Right lobe of liver (tissue), 4 donors: ENCODE data around the gene P3H2.

Experiments
- CTCF ChIP-seq, 4 donors: fragments of 200-600 bp in 3 of 4; fragments of 450-650 bp in 1 of 4; IDR thresholded peaks; one replicate each; pipeline versions ENCODE4 v1.5.1 to v1.8.0; 2016 to 2022; ENCODE audit warnings: antibody characterized with exemption in 4 of 4, mild to moderate bottlenecking in 2 of 4
- POLR2A ChIP-seq: fragments of 450-650 bp; IDR thresholded peaks from one replicate; pipeline ENCODE4 v1.6.1; 2017; ENCODE audit warnings: antibody characterized with exemption, mild to moderate bottlenecking
- donor health status: DM: no; HTN: no; CAD: no.
- donor health status: DM: no; HTN: no; CAD: no.
- donor health status: DM: no; HTN: yes; CAD: no.

- TF ChIP-seq CTCF (IDR thresholded peaks at IDR 0.05) (no peak), POLR2A (no peak)
These were observed 116.0 kb downstream of the P3H2 start for GRCh38 chr3:190004656-190005055.
